ENCODE results near the gene TSPAN9. TPM values are rescaled to one million over a fixed set of nuclear protein-coding genes. Genes with fewer than 3 reads are reported as not detected.

TSPAN9 gene
- total RNA-seq, 3 donors from 2014 or later, result 16.8 to 44.9 (median 36.9) TPM

DNA sequence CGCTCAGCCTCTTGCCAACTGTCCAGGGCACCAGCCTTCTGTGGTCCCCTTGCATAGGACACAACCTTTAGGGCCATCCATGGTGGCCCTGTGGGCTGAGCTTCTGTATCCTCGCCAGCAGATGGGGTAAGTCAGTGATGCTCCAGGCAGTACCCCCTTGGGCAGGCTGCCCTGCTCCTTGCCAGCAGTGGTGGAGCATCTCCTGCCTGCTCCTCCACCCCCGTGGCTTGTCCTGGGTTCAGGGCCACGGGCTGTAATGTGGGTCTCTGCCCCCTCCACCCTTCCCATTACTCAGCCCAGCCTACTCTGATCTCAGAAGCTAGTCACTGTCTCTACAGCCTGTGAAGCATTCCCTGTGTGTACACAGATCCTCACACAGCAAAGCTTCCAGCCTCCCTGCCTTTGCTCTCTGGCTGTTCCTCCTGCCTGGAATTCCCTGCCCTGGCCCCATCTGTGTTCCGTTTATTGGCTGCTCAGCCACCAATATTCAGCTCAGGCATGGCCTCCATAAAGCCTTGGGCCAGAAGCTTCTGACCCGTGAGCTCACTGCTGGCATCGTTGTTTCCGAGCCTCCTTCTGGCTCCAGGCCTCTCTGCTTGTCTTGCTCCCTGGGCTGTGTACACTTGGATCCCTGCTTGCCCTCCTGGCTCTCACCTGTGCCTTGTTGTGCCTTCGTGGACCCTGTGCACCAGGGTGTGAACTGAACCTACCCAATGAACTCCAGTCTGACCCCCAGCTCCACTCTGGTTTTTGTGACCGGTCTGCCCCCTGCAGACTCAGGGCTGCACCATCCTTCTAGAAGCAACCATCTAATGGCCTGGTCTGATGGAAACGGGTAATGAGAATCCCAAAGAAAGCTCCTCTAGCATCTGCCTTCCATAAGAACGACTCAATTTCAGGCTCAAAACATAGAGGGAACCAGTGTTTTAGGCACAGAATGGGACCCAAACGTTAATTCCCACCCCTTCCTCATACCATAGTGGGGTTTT is 236.8 kb downstream of the TSPAN9 start:
- Histone ChIP-seq H3K4me1 (peaks cover 0 to 14% of the 10 kb centered on the region in 2 donors), H3K9me3 (no peaks in the 10 kb centered on the region), H3K36me3 (no peaks in the 10 kb centered on the region), H3K27ac (no peak overlapping the region), H3K27me3 (no peaks in the 10 kb centered on the region), H3K4me3 (no peak overlapping the region)
- intact Hi-C loops (cut with DNase I; ENCODE audit: low total_unique reads), result no loop called here
- TF ChIP-seq POLR2A (IDR thresholded peaks at IDR 0.05), result no peak
- no peak for TF ChIP-seq POLR2AphosphoS5 (IDR thresholded peaks at IDR 0.05)
- TF ChIP-seq, protein P1, sequence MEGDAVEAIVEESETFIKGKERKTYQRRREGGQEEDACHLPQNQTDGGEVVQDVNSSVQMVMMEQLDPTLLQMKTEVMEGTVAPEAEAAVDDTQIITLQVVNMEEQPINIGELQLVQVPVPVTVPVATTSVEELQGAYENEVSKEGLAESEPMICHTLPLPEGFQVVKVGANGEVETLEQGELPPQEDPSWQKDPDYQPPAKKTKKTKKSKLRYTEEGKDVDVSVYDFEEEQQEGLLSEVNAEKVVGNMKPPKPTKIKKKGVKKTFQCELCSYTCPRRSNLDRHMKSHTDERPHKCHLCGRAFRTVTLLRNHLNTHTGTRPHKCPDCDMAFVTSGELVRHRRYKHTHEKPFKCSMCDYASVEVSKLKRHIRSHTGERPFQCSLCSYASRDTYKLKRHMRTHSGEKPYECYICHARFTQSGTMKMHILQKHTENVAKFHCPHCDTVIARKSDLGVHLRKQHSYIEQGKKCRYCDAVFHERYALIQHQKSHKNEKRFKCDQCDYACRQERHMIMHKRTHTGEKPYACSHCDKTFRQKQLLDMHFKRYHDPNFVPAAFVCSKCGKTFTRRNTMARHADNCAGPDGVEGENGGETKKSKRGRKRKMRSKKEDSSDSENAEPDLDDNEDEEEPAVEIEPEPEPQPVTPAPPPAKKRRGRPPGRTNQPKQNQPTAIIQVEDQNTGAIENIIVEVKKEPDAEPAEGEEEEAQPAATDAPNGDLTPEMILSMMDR (IDR thresholded peaks at IDR 0.05), result no peak
- DNase-seq (ENCODE audit: low spot score in 2 of 2), result no peak

DNA sequence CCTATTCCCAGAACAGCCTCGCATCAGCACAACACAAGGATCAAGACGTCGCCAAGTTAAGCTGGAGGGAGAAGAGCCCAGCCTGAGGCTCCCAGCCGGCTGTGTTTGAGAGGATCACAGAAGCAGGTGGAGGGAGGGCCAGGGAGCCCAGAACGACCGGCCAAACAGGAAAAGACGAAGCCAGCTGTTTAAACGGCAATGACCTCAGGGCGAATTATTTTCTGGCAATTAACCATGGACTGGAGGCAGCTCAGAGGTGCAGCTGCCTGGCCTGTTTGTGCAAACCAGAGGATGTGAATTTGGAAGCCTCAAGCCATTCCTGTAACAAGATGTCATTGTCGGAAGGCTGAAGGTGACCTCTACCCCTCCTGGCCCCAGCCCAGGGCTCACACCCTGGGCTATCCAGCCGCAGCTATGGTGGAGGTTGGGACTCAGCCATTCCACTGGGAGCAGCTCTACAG is 238.1 kb downstream of the TSPAN9 start:
- intact Hi-C loops (cut with DNase I; ENCODE audit: low total_unique reads), result no loop called here

DNA sequence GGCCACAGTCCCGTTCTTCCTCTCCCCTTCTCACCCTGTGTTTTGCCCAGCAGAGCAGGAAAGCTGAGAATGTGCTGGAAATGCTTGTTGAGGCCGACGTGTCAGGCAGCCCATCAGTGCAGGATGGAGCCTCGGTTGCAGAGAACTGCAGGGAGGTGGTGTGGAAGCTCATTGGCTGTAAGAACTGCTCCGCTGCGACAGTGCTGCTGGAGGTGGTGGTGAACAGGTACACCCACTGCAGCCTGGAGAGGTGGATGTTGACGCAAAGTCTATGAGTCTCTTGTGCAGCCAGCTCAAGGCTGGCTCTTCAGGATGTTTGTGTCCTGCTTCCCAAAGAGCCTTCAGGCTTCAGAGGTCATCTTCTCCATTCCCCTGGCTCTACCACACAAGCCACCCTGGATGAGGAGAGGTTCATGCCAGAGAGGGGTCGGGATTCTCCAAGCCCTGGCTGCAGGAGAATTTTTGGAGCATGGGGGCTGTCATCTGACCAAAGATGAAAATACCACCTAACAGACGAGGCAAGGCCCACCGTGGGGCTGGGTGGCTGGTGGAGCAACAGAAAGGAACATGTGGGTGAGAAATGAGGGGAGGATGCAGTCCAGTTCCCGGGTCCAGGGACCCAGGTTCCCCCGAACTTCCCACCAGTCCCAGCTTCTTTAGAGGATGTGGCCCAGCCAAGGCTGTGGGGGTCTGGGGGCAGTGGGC is 239.7 kb downstream of the TSPAN9 start:
- TF ChIP-seq POLR2A (IDR thresholded peaks at IDR 0.05), result no peak
- TF ChIP-seq, protein P1 (IDR thresholded peaks at IDR 0.05), result no peak
- TF ChIP-seq POLR2AphosphoS5 (IDR thresholded peaks at IDR 0.05), result no peak
- H3K27me3 ChIP-seq, result no peaks in the 10 kb centered on the region
- DNase-seq (ENCODE audit: low spot score in 2 of 2), result no peak
- H3K36me3 ChIP-seq, result no peaks in the 10 kb centered on the region
- intact Hi-C loops (cut with DNase I; ENCODE audit: low total_unique reads), result no loop called here
- H3K9me3 ChIP-seq, result no peaks in the 10 kb centered on the region
- H3K4me1 ChIP-seq, result peaks cover 0 to 10% of the 10 kb centered on the region in 2 donors
- H3K4me3 ChIP-seq, result no peak overlapping the region
- H3K27ac ChIP-seq, result no peak overlapping the region

More for the DNA sequence above, 238.1 kb downstream of the TSPAN9 start:
- H3K4me1 ChIP-seq, result peaks cover 0 to 14% of the 10 kb centered on the region in 2 donors
- H3K27me3 ChIP-seq, result no peaks in the 10 kb centered on the region
- H3K36me3 ChIP-seq, result no peaks in the 10 kb centered on the region
- no peak overlapping the region for H3K4me3 ChIP-seq
- peak overlapping the region; percentile 50 to 64 for H3K27ac ChIP-seq
- no peaks in the 10 kb centered on the region for H3K9me3 ChIP-seq
- DNase-seq (ENCODE audit: low spot score in 2 of 2), result peak; percentile 87
- TF ChIP-seq, protein P1 (IDR thresholded peaks at IDR 0.05), result no peak
- TF ChIP-seq POLR2AphosphoS5 (IDR thresholded peaks at IDR 0.05), result peak; percentile 44 to 75 (median 59)
- TF ChIP-seq POLR2A (IDR thresholded peaks at IDR 0.05), result no peak

DNA sequence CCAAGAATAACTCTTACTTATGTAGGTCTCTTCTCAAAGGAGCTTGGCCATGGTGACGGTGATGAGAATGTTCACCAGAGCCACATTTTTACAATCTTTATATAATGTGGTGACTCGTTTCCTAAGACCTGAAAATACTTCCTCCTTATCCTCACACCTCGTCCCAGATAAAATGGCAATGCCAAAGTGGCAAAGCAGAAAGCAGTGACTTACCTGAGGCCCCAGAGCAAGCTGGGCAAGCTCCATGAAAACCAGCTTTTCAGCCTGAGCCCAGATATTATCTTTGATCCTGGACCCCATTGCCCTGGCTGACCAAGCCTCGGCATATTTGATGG is 240.3 kb downstream of the TSPAN9 start:
- no peak for DNase-seq (ENCODE audit: low spot score in 2 of 2)
- peaks cover 0 to 10% of the 10 kb centered on the region in 2 donors for H3K4me1 ChIP-seq
- no peaks in the 10 kb centered on the region for H3K36me3 ChIP-seq
- TF ChIP-seq, protein P1 (IDR thresholded peaks at IDR 0.05), result no peak
- TF ChIP-seq POLR2A (IDR thresholded peaks at IDR 0.05) (no peak), POLR2AphosphoS5 (IDR thresholded peaks at IDR 0.05) (no peak)
- no peak overlapping the region for H3K27ac ChIP-seq
- H3K9me3 ChIP-seq, result no peaks in the 10 kb centered on the region
- intact Hi-C loops (cut with DNase I; ENCODE audit: low total_unique reads), result no loop called here
- H3K4me3 ChIP-seq, result no peak overlapping the region
- H3K27me3 ChIP-seq, result no peaks in the 10 kb centered on the region
